ENCODE results near the gene SPRING1. TPM values are rescaled to one million over a fixed set of nuclear protein-coding genes. Genes with fewer than 3 reads are reported as not detected.

SPRING1 gene
- total RNA-seq, 1 donor from 2014 or later: 31.6 TPM

- H3K27me3 Mint-ChIP-seq: peaks cover 41% of the 10 kb centered on the region
- ChIA-PET POLR2A (no interaction called here), CTCF (interaction anchor here (0.7 to 2.1 kb wide), 3 partner anchors 10 to 208 kb away, joined by 3 to 9 read pairs (median 3); no protein-coding TSS in a partner anchor)
- no peaks in the 10 kb centered on the region for H3K9me3 Mint-ChIP-seq
- peak; percentile 32 for ATAC-seq (ENCODE audit: low read depth)
- H3K27ac Mint-ChIP-seq: no peak overlapping the region
- no peak for TF ChIP-seq CTCF (IDR thresholded peaks at IDR 0.05)
- no peak for DNase-seq
- H3K4me1 Mint-ChIP-seq: peaks cover 52% of the 10 kb centered on the region
- peak overlapping the region; percentile 76 for H3K4me3 Mint-ChIP-seq
- H3K36me3 Mint-ChIP-seq (ENCODE audit: low read depth): no peaks in the 10 kb centered on the region
- intact Hi-C loops (cut with micrococcal nuclease): loop anchor here (2.0 kb wide), 1 partner anchor 15 kb away; no protein-coding TSS in a partner anchor
Observed at GRCh38 chr12:116693286-116694227, 44.3 kb downstream of the SPRING1 start.

GRCh38 chr12:116692605-116693004 lies 45.3 kb downstream of the SPRING1 start:
- Mint-ChIP-seq H3K27ac (no peak overlapping the region), H3K4me3 (peak overlapping the region; percentile 54), H3K9me3 (no peaks in the 10 kb centered on the region), H3K4me1 (peaks cover 57% of the 10 kb centered on the region), H3K36me3 (ENCODE audit: low read depth) (no peaks in the 10 kb centered on the region), H3K27me3 (peaks cover 40% of the 10 kb centered on the region)
- no peak for ATAC-seq (ENCODE audit: low read depth)
- DNase-seq: no peak
- POLR2A ChIA-PET: no interaction called here
- CTCF ChIA-PET: interaction anchor here (0.7 to 2.1 kb wide), 2 partner anchors 16 to 207 kb away, joined by 3 to 9 read pairs; no protein-coding TSS in a partner anchor
- no peak for TF ChIP-seq CTCF (IDR thresholded peaks at IDR 0.05)
- intact Hi-C loops (cut with micrococcal nuclease): loop anchor here (2.0 kb wide), 1 partner anchor 14 kb away; no protein-coding TSS in a partner anchor

GRCh38 chr12:116691636-116692035 lies 46.2 kb downstream of the SPRING1 start:
- CTCF ChIA-PET: interaction anchor here (1.0 to 2.1 kb wide), 3 partner anchors 11 to 17 kb away, joined by 3 to 9 read pairs (median 3); no protein-coding TSS in a partner anchor
- Mint-ChIP-seq H3K27ac (no peak overlapping the region), H3K4me3 (no peak overlapping the region), H3K4me1 (peaks cover 61% of the 10 kb centered on the region), H3K27me3 (peaks cover 38% of the 10 kb centered on the region), H3K9me3 (no peaks in the 10 kb centered on the region), H3K36me3 (ENCODE audit: low read depth) (no peaks in the 10 kb centered on the region)
- DNase-seq: no peak
- intact Hi-C loops (cut with micrococcal nuclease): loop anchor here (2.0 kb wide), 1 partner anchor 13 kb away; no protein-coding TSS in a partner anchor
- no peak for ATAC-seq (ENCODE audit: low read depth)
- POLR2A ChIA-PET: interaction anchor here (0.6 kb wide), 1 partner anchor 225 kb away, joined by 3 read pairs; no protein-coding TSS in a partner anchor
- no peak for TF ChIP-seq CTCF (IDR thresholded peaks at IDR 0.05)

- DNase-seq (no peak), ATAC-seq (ENCODE audit: low read depth) (no peak)
- intact Hi-C loops (cut with micrococcal nuclease): no loop called here
- no peaks in the 10 kb centered on the region for H3K36me3 Mint-ChIP-seq (ENCODE audit: low read depth)
- H3K4me3 Mint-ChIP-seq: no peak overlapping the region
- ChIA-PET CTCF (interaction anchor here (1.0 to 1.2 kb wide), 2 partner anchors 11 to 18 kb away, joined by 3 read pairs; no protein-coding TSS in a partner anchor), POLR2A (no interaction called here)
- H3K27me3 Mint-ChIP-seq: peaks cover 34% of the 10 kb centered on the region
- H3K9me3 Mint-ChIP-seq: no peaks in the 10 kb centered on the region
- no peak overlapping the region for H3K27ac Mint-ChIP-seq
- TF ChIP-seq CTCF (IDR thresholded peaks at IDR 0.05): no peak
- H3K4me1 Mint-ChIP-seq: peaks cover 56% of the 10 kb centered on the region
Observed at GRCh38 chr12:116691205-116691604, 46.7 kb downstream of the SPRING1 start.
